Fibroblast of skin of back (primary cell): ENCODE data around the gene C20orf96. TPM values are rescaled to one million over a fixed set of nuclear protein-coding genes. Genes with fewer than 3 reads are reported as not detected.
A peak's percentile ranks its signal among the peaks of the same experiment; 100 is the strongest.
"Not testable (repeated sequence)": the region's sequence is repeated elsewhere in the genome, so short reads cannot be mapped to it uniquely, and the experiment has no call there.

Source experiments
- DNase-seq: peaks from one replicate; pipeline ENCODE4 v3.0.0-alpha.2; 2013
- polyA plus RNA-seq, 2 experiments: library from polyadenylated mRNA; unstranded; fragments of 120-200 nt; gene quantifications; one replicate each; pipeline ENCODE4 v1.2.1, GENCODE V29; 2013; ENCODE audit not compliant: insufficient read length in 2 of 2

Gene C20orf96, protein sequence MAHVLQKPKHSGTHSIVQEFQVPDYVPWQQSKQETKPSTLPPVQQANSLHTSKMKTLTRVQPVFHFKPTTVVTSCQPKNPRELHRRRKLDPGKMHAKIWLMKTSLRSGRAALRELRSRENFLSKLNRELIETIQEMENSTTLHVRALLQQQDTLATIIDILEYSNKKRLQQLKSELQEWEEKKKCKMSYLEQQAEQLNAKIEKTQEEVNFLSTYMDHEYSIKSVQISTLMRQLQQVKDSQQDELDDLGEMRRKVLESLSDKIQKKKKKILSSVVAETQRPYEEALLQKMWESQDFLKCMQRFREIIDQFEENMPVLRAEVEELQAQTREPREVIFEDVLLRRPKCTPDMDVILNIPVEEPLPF
- polyA plus RNA-seq (2013, experiment 1 of 2; ENCODE audit: insufficient read length): 9.5 TPM
- 5.8 TPM for polyA plus RNA-seq (2013, experiment 2 of 2; ENCODE audit: insufficient read length)

DNA sequence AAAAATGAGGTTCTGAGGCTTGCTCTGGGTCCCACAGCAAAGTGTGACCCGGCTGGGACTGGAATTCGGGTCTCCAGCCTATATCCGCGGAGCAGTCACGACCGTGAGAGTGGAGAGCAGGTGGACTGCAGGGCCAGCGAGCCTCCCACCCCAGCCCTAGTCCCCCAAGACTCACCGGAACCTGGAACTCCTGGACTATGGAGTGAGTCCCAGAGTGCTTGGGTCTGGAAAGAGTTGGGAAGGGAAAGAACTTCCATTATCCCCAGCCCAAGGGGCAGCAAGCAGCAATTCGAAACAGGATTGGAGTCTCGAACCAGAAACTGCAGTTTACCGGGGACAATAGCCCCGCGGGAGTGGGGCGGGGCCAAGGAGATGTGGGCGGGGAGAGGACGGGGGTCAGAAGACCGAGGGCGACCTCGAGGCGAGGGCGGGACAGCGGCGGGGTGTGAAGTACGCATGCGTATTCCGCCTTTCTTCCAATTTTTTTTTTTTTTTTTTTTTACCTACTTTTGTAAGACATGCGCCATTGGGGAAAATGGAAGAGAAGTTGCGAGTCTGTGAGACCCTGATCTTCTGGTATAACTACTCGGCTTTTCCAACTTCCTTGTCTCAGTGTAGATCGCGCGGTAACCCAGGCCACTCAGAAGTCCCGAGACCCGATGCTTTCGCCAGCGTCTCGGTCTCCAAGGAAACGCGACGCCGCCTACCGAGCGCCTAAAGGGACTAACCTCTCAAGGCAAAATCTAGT is at the start of gene C20orf96:
Gene C20orf96, minus strand, starts transcription at position 667 of the 748 bp plus-strand sequence. Its CDS starts 140 bp downstream, at position 527.
- peak; percentile 94 for DNase-seq

DNA sequence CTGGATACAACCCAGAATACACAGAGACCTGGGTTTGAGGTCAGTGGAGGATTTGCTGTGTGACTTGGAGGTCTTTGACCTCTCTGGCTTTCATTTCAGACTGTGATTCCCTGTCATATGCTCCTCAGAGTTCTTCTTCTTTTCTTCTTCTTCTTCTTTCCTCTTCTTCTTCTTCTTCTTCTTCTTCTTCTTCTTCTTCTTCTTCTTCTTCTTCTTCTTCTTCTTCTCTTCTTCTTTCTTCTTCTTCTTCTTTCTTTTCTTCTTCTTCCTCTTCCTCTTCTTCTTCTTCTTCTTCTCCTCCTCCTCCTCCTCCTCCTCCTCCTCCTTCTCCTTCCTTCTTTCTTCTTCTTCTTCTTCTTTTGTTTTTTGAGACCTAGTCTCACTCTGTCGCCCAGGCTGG is 45.5 kb upstream of the C20orf96 start:
- DNase-seq: not testable (repeated sequence)

DNA sequence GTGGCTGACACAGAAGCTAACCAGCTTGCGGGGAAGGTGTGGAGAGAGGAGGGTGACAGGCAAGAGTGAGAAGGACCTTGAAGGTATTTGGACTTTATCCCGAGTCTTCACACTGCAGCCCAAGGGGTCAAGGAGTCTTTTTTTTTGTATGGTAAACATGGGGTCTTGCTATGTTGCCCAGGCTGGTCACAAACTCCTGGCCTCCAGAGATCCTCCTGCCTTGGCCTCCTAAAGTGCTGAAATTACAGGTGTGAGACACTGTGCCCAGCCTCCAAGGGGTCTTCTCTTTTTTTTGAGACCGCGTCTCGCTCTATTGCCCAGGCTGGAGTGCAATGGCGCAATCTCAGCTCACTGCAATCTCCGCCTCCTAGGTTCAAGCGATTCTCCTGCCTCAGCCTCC is 44.0 kb upstream of the C20orf96 start:
- no peak for DNase-seq

DNA sequence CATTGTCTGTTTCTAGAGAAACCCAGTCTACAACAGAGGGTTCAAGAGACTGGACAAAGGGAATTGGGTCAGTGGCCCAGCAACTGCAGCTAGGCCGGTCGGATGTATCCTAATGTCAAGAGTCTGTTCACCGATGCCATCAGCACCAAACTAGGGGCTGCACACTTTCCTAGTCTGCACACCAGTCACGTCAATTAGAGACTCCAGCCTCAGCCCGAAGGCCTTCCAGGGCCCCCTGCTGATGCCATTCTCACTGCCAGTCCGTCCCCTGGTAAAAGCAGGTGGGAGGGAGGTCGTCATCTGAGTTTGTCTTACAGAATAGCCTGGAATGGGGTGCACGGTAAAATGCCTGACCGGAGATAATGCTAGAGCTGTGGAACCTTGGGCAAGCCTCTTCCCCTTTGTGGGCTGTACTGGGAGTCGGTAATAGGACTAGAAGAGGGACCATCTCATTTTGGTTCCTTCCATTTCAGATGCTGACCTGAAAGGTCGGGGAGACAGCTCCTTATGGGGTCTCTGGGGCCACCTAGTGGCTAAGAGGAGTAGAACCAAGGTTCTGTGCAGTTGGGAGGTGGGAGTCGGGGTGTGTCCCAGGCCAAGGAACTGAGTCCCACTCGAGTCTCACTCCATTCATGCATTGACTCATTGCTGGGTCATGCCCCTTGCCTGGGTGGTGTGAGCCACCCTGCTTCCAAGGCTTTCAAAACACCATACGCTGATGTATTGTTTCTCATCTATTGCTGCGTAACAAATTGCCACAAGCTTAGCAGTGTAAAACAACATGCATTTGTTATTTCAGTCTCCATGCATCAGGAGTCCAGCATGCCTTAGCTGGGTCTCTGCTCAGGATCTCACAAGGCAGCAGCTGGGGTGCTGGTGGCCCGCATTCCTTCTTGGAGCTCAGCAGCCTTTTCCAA is 39.9 kb upstream of the C20orf96 start:
- peak; percentile 72 for DNase-seq

DNA sequence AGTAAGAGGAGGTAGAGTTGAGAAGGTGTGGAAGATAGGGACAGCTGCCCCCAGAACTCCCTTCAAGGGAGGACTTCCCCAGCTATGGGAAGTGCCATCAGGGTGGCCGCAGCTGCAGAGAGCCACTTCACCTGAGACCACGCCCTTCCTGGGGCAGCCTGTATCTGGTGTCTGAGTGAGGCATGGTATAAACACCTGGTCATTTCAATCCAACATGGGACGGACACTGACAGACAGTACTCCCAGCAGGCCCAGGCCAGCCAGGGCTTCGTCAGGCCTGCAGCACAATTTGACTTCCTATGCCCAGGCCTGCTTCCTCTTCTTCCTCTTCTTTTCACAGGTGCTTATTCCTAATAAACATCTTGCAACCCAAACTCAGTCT is 39.3 kb upstream of the C20orf96 start:
- DNase-seq: no peak

DNA sequence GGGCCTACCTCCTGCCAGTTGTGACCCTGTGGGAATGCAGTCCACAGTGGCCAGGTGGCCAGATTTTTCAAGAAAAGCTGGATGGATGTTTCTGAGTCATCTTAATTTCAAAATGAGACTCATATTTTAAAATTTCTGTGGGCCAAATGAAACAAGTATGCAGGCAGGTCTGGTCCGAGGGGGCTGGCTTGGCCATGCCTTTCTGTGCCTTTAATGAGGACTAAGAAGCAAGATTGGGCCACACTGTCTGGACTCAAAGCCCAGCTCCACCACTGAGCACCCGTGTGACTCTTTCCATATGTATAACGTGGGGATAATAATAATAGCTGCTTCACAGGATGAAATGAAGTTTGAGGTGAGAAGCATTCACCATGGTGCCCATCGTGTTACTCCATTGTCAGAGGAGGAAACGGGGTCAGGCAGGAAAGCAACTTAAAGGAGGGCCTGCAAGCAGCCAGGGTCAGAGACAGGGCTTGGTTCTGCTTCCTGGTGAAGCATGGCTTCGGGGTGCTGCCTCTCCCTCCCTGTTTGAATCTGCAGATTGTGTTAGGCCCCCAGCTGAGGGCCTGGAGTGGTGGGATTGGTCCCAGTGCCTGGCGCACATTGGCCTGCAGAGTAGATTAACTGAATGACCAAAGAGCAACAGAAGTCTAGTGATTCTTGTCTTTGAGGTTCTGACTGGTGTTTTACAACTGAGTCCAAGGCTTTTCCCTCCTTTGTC is 38.6 kb upstream of the C20orf96 start:
- DNase-seq: no peak

DNA sequence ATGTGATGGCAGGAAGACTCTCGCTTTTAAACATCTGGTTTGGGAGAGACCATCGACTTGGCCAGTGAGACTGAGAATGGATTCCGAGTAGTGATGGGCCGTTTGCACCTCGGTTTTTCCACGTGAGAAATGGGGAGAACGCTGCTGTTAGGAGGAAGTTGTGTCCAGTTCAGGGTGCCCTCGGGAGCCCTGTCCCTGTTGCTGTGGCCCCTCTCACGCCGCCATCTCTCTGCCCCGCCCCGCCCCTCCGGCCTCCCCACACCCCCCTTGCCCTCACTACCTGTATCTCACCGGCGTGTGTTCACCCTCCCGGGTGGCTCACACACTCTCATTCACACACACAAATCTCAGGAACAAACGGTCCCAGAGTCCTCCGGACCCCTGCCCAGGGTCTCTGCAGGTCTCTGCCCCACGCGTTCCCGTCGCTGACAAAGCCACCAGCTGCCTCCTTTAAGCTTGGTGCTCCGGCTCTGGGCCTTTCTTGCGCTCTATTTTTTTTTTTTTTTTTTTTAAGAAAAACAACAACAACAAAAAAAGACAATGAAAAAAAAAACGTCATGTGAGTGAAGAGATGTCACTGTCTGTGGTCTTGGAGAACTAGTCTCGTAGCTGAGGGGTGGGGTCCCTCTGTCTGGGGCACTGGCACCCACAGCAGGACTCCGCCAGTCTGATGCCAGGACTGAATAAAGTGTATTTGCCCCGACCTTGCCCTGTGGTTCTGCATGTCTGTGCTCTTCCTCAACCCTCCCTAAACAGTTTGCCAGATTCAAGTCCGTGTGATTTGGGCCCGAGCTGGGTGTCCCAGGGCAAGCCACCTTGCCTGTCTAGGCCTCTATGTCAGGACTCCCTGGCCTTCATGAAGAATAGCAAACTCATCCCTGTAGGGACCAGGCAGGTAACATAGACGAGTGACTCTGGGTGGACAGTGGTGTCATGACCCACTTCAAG is 37.8 kb upstream of the C20orf96 start:
- no peak for DNase-seq

DNA sequence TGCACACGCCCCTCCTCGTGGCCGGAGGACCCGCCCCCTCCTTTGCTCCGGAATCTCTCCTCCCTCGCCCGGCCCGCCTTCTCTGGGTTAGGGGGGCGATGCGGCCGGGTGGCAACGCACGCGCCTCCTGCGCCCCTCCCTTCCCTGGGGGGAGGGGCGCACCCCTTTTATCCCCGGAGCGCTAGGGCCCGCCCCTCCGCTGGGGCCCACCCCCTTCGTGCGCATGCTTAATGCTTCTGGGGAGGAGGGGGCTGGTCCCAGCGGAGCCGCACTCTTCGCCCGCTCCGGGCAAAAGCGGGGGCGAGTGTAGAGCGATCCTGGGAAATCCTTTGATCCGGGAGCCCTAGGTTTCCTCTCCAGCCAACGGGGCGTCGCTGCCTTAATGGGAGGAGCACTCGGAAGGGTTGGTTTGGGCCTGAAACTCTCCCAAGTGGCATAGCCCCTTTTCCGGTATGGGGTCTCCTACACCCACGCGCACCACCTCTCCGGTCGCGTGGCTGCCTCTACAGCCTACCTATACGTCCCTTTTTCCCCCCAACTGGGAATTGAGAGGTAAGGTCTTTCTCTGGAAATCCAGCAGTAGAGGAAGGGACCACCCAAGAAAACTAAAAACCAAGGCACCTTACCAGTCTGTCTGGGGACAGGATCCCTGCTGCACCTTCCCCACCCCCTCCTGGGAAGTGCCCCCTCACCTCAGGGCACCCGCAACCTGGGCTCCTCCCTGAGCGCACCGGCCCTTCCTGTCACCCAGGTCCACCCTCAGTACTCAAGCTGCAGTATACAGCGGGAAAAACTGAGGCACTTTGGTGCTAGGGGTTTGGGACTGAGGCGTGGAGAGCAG is 36.9 kb upstream of the C20orf96 start:
- peak; percentile 83 for DNase-seq

DNA sequence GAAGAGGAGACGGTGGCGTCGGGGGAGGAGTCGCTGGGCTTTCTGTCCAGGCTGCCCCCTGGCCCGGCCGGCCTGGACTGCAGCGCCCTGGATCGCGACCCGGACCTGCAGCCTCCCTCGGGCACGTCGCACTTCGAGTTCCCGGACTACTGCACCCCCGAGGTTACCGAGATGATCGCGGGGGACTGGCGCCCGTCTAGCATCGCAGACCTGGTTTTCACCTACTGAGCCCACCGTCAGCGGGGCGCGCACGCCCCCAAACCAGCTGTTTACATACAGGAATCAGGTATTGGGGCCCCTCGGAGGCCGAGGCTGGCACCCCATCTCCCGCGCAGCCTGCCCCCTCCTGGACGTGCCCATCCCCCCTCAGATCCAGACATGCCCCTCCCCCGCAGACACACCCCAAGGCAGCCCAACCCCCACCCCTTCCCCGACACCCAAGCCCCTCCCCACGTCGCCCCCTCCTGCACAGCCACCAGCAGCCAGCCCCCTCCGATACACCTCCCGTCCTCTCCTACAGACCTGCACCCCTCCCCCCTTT is 36.2 kb upstream of the C20orf96 start:
- DNase-seq: no peak

DNA sequence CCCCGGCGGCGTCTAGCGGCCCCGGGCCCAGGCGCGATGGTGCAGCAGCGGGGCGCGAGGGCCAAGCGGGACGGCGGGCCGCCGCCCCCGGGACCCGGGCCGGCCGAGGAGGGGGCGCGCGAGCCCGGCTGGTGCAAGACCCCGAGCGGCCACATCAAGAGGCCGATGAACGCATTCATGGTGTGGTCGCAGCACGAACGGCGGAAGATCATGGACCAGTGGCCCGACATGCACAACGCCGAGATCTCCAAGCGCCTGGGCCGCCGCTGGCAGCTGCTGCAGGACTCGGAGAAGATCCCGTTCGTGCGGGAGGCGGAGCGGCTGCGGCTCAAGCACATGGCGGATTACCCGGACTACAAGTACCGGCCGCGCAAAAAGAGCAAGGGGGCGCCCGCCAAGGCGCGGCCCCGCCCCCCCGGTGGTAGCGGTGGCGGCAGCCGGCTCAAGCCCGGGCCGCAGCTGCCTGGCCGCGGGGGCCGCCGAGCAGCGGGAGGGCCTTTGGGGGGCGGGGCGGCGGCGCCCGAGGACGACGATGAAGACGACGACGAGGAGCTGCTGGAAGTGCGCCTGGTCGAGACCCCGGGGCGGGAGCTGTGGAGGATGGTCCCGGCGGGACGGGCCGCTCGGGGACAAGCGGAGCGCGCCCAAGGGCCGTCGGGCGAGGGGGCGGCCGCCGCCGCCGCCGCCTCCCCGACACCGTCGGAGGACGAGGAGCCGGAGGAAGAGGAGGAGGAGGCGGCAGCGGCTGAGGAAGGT is 35.5 kb upstream of the C20orf96 start:
- peak; percentile 66 for DNase-seq

DNA sequence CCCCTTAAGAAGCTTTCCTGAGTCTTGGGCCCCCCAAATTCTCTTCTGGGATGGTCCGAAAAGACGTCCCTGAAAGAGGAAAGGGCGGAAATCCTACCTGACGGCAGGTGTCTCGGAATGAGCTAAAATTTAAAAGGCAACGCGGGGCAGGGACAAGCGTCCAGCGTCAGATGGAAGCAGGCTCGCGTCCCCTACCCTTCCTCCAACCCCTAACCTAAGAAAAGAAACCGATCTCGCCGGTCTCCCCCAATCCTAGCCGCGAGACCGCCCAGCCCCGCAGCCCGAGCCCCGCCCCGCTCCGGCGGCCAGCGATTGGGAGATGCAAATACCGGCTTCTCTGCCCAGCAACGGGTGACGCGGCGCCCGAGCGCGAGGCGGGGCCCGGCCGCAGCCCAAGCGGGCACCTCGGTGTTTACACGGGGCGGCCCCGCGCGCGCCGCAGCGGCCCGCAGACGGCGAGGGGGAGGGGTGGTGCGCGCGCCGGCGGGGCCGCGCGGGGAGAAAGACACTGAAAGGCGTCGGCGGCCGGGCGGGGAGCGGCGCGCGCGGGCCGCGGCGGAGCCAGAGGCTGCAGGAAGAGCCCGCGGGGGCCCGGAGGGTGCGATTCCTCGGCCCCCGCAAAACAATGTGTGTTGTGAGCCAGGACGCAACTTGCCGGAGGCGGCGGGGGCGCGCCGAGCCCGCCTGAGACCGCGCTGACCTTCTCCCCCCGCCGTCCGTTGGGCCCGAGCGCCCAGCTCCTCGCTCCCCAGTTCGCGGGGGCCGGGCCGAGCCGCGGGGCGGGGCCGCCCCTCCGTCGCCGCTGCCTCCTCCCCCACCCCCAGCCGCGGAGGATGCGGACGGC is 34.7 kb upstream of the C20orf96 start, which contains the start of gene SOX12:
Gene SOX12, plus strand, starts transcription at position 508 of the 844 bp plus-strand sequence. CDS start 373 bp downstream, outside the sequence.
- peak; percentile 90 for DNase-seq

DNA sequence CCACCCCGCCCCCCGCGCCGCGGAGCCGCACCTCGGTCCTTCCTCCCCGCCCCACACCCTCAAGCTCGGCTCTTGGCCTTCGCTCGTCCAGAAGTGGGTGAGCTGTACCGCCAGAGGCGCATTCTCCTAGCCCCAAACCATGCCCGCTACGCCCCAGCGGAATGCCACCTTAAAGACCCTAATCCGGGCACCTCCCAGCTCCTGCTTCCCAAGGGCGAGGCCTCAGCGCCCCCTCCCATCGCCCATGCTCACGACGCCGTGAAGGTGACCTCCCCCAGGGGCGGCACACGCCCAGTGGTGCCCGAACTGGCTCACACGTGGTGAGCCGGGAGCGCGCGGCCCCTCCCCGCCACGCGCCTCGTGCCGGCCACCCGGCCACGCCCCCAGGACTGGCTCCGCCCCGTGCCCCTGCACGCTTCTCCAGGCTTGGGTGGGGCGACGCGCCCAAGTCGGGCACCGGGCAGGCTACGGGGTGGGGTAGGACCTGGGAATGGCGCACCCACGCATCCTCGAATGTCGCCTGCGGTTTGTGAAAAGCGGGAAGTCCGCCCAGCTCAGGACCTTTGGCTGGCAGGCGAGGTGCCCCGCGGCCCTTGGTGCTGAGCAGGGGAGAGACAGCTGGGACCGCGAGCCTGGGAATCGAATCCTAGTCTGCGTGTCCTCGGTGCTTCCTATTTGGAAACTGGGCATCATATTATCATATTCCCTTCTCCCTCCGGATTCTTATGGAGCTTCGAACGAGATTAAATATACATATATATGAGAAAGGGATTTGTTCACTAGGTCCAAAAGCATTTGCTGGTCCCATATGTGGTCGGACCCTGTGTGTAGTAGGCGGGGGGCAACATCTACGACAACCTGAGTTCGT is 33.9 kb upstream of the C20orf96 start:
- DNase-seq: peak; percentile 83

DNA sequence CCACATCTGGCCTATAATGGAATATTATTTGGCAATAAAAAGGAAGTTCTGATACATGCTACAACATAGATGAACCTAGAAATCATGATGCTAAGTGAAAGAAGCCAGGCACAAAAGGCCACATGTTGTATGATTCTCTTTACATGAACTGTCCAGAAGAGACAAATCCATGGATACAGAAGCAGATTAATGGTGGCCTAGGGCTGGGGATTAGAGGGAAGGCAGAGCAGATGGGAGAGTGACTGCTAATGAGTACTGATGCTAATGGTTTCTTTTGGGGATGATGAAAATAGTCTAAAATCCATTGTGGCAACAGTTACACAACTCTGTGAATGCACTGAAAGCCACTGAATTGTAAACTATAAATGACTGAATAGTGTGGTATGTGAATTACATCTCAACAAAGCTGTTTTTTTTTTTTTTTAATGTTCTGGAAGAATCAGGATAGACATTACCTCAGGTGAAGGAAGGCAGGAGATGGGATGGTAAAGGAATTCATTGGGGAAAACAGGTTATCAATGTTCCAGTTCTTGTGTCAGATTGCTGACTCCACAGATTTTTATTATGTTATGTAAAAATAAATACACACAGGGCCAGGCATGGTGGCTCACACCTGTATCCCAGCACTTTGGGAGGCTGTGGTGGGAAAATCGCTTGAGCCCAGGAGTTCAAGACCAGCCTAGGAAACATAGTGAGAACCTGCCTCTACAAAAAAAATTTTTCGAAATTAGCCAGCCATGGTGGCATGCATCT is 25.9 kb upstream of the C20orf96 start:
- no peak for DNase-seq

DNA sequence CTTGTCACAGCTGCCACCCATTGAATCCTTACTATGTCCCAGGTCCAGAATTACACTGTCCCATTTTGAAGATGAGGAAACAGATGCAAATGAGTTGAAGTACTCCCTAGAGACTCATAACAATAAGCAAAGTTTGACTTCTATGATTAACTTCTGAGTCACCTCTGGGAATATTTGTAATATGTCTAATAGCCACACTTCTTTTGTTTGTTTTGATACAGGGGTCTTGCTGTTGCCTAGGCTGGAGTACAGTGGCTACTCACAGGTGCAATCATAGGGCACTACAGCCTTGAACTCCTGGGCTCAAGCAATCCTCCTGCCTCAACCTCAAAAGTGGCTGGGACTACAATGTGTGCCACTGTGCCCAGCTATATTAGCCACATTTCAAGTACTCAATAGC is 23.4 kb upstream of the C20orf96 start:
- DNase-seq: peak; percentile 63

DNA sequence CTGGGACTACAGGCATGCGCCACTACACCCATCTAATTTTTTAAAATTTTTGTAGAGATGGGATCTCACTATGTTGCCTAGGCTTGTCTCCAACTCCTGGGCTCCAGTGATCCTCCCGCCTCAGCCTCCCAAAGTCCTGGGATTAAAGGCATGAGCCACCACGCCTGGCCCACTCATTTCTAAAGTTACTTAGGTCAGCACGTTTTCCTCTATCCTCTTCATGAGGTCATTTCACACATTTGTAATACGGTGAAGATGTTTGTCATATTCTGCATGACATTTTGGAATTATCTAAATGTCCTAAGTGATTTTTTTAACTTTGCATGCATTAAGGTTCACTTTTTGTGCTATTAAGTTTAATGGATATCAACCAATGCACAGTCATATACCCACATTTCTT is 22.9 kb upstream of the C20orf96 start:
- no peak for DNase-seq

DNA sequence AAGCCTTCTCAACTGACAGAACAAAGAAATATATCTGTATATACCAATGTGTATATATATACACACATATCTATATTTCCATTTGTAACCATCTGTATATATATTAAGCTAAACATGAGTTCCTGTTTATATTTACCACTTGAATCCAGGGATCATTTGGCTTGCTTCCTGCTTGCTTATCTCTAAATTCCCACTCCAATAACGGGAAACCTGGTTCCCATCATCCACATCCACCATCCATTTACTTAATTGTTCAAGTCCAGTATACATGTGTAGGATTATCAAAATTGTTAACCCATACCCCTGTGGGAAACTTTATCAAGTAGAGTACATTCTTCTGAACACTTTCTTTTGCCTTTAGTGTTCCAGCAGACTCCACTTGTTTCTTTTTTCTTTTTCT is 22.3 kb upstream of the C20orf96 start:
- no peak for DNase-seq
